H1 (cell line): Measurements from ENCODE around the gene SYNE4. TPM values are rescaled to one million over a fixed set of nuclear protein-coding genes. Genes with fewer than 3 reads are reported as not detected.

Source experiments
- CTCF ChIA-PET: fragments of 300-600 bp; sonication (Branson Sonifier 250); formaldehyde crosslinking; loops from one replicate; lab custom pipeline; 2021; ENCODE audit not compliant: partially characterized antibody; lab: Charles Lee
- POLR2A ChIA-PET: fragments of 300-600 bp; sonication (Branson Sonifier 250); formaldehyde crosslinking; loops from one replicate; lab custom pipeline; 2021; ENCODE audit warnings: inconsistent platforms; ENCODE audit not compliant: partially characterized antibody; lab: Charles Lee
- DNase-seq, 2 experiments: peaks; one replicate each; pipeline versions ENCODE4 v3.0.0 to v3.0.0-alpha.2; 2010 to 2022; ENCODE audit warnings: low spot score in 2 of 2, low read depth in 1 of 2, mixed read lengths in 1 of 2
- FAIRE-seq: peaks from 2 replicates; lab custom pipeline; 2011; peaks lifted over from hg19 to GRCh38; lab: Jason Lieb, UNC
- H2AFZ ChIP-seq: 2 replicates; pipeline ENCODE4 v1.8.1; 2012; ENCODE audit warnings: low read length, inconsistent platforms
- H2AK5ac ChIP-seq: 2 replicates; pipeline ENCODE4 v1.6.1; 2013; ENCODE audit warnings: low read depth, low read length
- H2BK120ac ChIP-seq: replicated peaks from 2 replicates; pipeline ENCODE3; 2013; ENCODE audit warnings: low read depth, low read length, inconsistent platforms
- H2BK12ac ChIP-seq: 2 replicates; pipeline ENCODE4 v1.6.1; 2013; ENCODE audit warnings: low read depth, low read length
- H2BK15ac ChIP-seq: 2 replicates; pipeline ENCODE4 v1.6.1; 2013; ENCODE audit warnings: low read length
- H2BK20ac ChIP-seq: 2 replicates; pipeline ENCODE4 v1.6.1; 2013; ENCODE audit warnings: low read length
- H2BK5ac ChIP-seq: 2 replicates; pipeline ENCODE4 v1.6.1; 2013; ENCODE audit warnings: low read depth, low read length
- H3K14ac ChIP-seq: 2 replicates; pipeline ENCODE4 v1.6.1; 2013; ENCODE audit warnings: inconsistent platforms; ENCODE audit not compliant: insufficient read length
- H3K18ac ChIP-seq: 2 replicates; pipeline ENCODE4 v1.6.1; 2013; ENCODE audit warnings: low read length; ENCODE audit errors: extremely low read depth
- H3K23ac ChIP-seq: 2 replicates; pipeline ENCODE4 v1.6.1; 2013; ENCODE audit warnings: inconsistent platforms; ENCODE audit not compliant: insufficient read length
- H3K23me2 ChIP-seq: 2 replicates; pipeline ENCODE4 v1.6.1; 2013; ENCODE audit warnings: low read depth, low read length
- H3K27ac ChIP-seq: 2 replicates; pipeline ENCODE4 v1.6.1; 2011; ENCODE audit warnings: low read depth, low read length, inconsistent platforms
- H3K27me3 ChIP-seq, 4 experiments: replicated peaks in 1 of 4; 1 replicate in 1 of 4; 2 replicates in 3 of 4; pipeline versions ENCODE4 v1.6.1 to v1.8.1; 2011 to 2013; ENCODE audit warnings: low read length in 3 of 4, mild to moderate bottlenecking in 3 of 4, inconsistent platforms in 2 of 4, mixed read lengths in 2 of 4, moderate library complexity in 1 of 4; ENCODE audit not compliant: control insufficient read depth in 3 of 4, insufficient read depth in 3 of 4; ENCODE audit errors: extremely low read depth in 1 of 4
- H3K36me3 ChIP-seq, 4 experiments: 2 replicates each; pipeline versions ENCODE4 v1.6.1 to v1.8.1; 2011 to 2013; ENCODE audit warnings: mild to moderate bottlenecking in 4 of 4, low read length in 3 of 4, moderate library complexity in 2 of 4, control low read depth in 1 of 4, inconsistent platforms in 1 of 4; ENCODE audit not compliant: insufficient read depth in 4 of 4, control insufficient read depth in 2 of 4
- H3K4ac ChIP-seq: replicated peaks from 2 replicates; pipeline ENCODE3; 2013; ENCODE audit warnings: low read length, low read depth, mixed read lengths, inconsistent platforms; ENCODE audit not compliant: insufficient read length
- H3K4me1 ChIP-seq, 4 experiments: replicated peaks in 1 of 4; 1 replicate in 1 of 4; 2 replicates in 3 of 4; pipeline versions ENCODE4 v1.6.1 to v1.8.1; 2011 to 2013; ENCODE audit warnings: low read length in 3 of 4, inconsistent platforms in 2 of 4, mixed read lengths in 1 of 4; ENCODE audit not compliant: insufficient read depth in 4 of 4, control insufficient read depth in 3 of 4
- H3K4me2 ChIP-seq, 2 experiments: 2 replicates each; pipeline versions ENCODE4 v1.6.1 to v1.8.1; 2011 to 2013; ENCODE audit warnings: low read depth in 2 of 2, low read length in 2 of 2, control low read depth in 1 of 2, inconsistent platforms in 1 of 2, mild to moderate bottlenecking in 1 of 2; ENCODE audit not compliant: insufficient read depth in 1 of 2
- H3K4me3 ChIP-seq, 4 experiments: fragments of 200-600, 300-600 bp in 1 of 4; sonication (generic), shearing (Covaris generic), sonication (Bioruptor Twin) in 1 of 4; 2 replicates each; pipeline versions ENCODE4 v1.5.1 to v1.8.1; 2011 to 2016; ENCODE audit warnings: low read length in 4 of 4, low read depth in 3 of 4, control low read depth in 2 of 4, inconsistent platforms in 2 of 4, mild to moderate bottlenecking in 2 of 4, mixed read lengths in 1 of 4, moderate library complexity in 1 of 4; ENCODE audit not compliant: insufficient read depth in 2 of 4; ENCODE audit errors: extremely low read depth in 1 of 4
- H3K56ac ChIP-seq: replicated peaks from 2 replicates; pipeline ENCODE3; 2013; ENCODE audit warnings: low read depth, mild to moderate bottlenecking, mixed read lengths, low read length, inconsistent platforms; ENCODE audit not compliant: insufficient read length
- H3K79me1 ChIP-seq: 2 replicates; pipeline ENCODE4 v1.6.1; 2013; ENCODE audit warnings: low read depth, low read length, control low read depth
- H3K79me2 ChIP-seq, 2 experiments: 2 replicates each; pipeline versions ENCODE4 v1.6.1 to v1.8.1; 2012 to 2013; ENCODE audit warnings: low read length in 2 of 2, mild to moderate bottlenecking in 2 of 2, inconsistent platforms in 1 of 2; ENCODE audit not compliant: insufficient read depth in 2 of 2, control insufficient read depth in 1 of 2
- H3K9ac ChIP-seq, 4 experiments: replicated peaks in 1 of 4; 1 replicate in 1 of 4; 2 replicates in 3 of 4; pipeline versions ENCODE4 v1.6.1 to v1.8.1; 2011 to 2013; ENCODE audit warnings: low read depth in 3 of 4, low read length in 3 of 4, control low read depth in 2 of 4, mild to moderate bottlenecking in 2 of 4, moderate library complexity in 2 of 4, inconsistent platforms in 1 of 4; ENCODE audit errors: extremely low read depth in 1 of 4
- H3K9me3 ChIP-seq, 2 experiments: 2 replicates each; pipeline versions ENCODE4 v1.6.1 to v1.8.1; 2012 to 2013; ENCODE audit warnings: mild to moderate bottlenecking in 2 of 2, moderate library complexity in 2 of 2, control low read depth in 1 of 2, inconsistent platforms in 1 of 2, low read depth in 1 of 2, low read length in 1 of 2, mixed read lengths in 1 of 2; ENCODE audit not compliant: insufficient read depth in 2 of 2
- H4K20me1 ChIP-seq, 2 experiments: replicated peaks in 1 of 2; 2 replicates each; pipeline versions ENCODE3 to v1.8.1; 2011 to 2013; ENCODE audit warnings: inconsistent platforms in 2 of 2, low read length in 2 of 2, mild to moderate bottlenecking in 1 of 2; ENCODE audit not compliant: insufficient read depth in 2 of 2, control insufficient read depth in 1 of 2
- H4K5ac ChIP-seq: 2 replicates; pipeline ENCODE4 v1.6.1; 2013; ENCODE audit warnings: low read length, low read depth, mixed read lengths, inconsistent platforms; ENCODE audit not compliant: insufficient read length
- H4K8ac ChIP-seq: 2 replicates; pipeline ENCODE4 v1.8.0; 2013; ENCODE audit warnings: mild to moderate bottlenecking, moderate library complexity, low read length, inconsistent platforms; ENCODE audit not compliant: insufficient read depth; ENCODE audit errors: extremely low read depth
- H4K91ac ChIP-seq: replicated peaks from 2 replicates; pipeline ENCODE3; 2013; ENCODE audit warnings: low read length, mixed read lengths, inconsistent platforms; ENCODE audit not compliant: insufficient read length
- GTF2F1 ChIP-seq: IDR thresholded peaks from 2 replicates; pipeline ENCODE4 v1.6.1; 2012; ENCODE audit warnings: low read depth, low read length, improper control_type of control experiment, borderline replicate concordance
- KDM5A ChIP-seq: fragments of 200-600 bp; IDR thresholded peaks from 2 replicates; pipeline ENCODE4 v1.7.1; 2012; ENCODE audit warnings: mild to moderate bottlenecking, low read length, inconsistent platforms, mixed read lengths
- PHF8 ChIP-seq: fragments of 200-600 bp; sonication (generic); conservative IDR thresholded peaks from 2 replicates; pipeline ENCODE4 v1.7.1; 2012; ENCODE audit warnings: low read depth, mild to moderate bottlenecking, inconsistent platforms, low read length, moderate library complexity
- TAF7 ChIP-seq: optimal IDR thresholded peaks from 2 replicates; pipeline ENCODE3; 2011; ENCODE audit warnings: low read depth, mild to moderate bottlenecking, inconsistent platforms, low read length, moderate library complexity, borderline replicate concordance
- whole genome bisulfite sequencing, 2 experiments: shearing (Covaris generic) in 1 of 2; methylation state at CpG; one replicate each; pipeline versions ENCODE4 v1.1.6 to v1.1.7; 2013 to 2015; ENCODE audit warnings: low lambda C conversion rate in 2 of 2, mixed read lengths in 2 of 2, inconsistent platforms in 1 of 2, low coverage in 1 of 2, missing lambda C conversion rate in 1 of 2; ENCODE audit not compliant: insufficient replicate concordance in 2 of 2, insufficient coverage in 1 of 2, insufficient read length in 1 of 2; ENCODE audit errors: extremely low coverage in 1 of 2, missing lambda C conversion rate in 1 of 2; 5-methylcytosine and 5-hydroxymethylcytosine counted together
- polyA plus RNA-seq, 7 experiments: library from polyadenylated mRNA; depleted of rRNA in 3 of 7; stranded (reverse) in 5 of 7; unstranded in 2 of 7; fragments of >200 nt in 5 of 7; fragments of 200-250 nt in 2 of 7; gene quantifications; 1 replicate in 5 of 7; 2 replicates in 1 of 7; 4 replicates in 1 of 7; pipeline versions ENCODE4 v1.2.1 to v1.2.3, GENCODE V29; 2011 to 2013; ENCODE audit warnings: missing spikeins in 2 of 7, mixed read lengths in 2 of 7
- total RNA-seq: library from RNA; stranded (reverse); fragmentation: NEBNext Ultra II Directional; extraction: Animal tissue kit (Norgen Biotek cat#: 25700); gene quantifications from 2 replicates; pipeline ENCODE4 v1.2.1, GENCODE V29; 2021

Gene SYNE4
- total and polyA plus RNA-seq, 2 of the 8 experiments (the other 6 are each of a cell fraction or from before 2014, with no cell fraction given) = 20.8 to 22.6 TPM

- Histone ChIP-seq H3K4ac (no peak overlapping the region), H3K36me3 (no peaks in the 10 kb centered on the region), H3K4me3 (no peak overlapping the region), H3K4me2 (no peak overlapping the region), H2BK12ac (no peak overlapping the region), H3K79me2 (no peaks in the 10 kb centered on the region), H3K4me1 (peaks cover 0 to 6% (median 1%) of the 10 kb centered on the region in 4 experiments; a peak in 6 of 7 replicates), H3K27ac (no peak overlapping the region), H3K79me1 (no peaks in the 10 kb centered on the region), H3K9me3 (no peaks in the 10 kb centered on the region), H3K23me2 (no peaks in the 10 kb centered on the region; the same call in 1 of the 2 replicates), H2BK120ac (no peak overlapping the region), H3K27me3 (peaks cover 0 to 3% (median under 1%) of the 10 kb centered on the region in 4 experiments; a peak in 2 of 7 replicates), H3K56ac (no peak overlapping the region), H3K18ac (peak overlapping the region; percentile 19; the same call in 1 of the 2 replicates), H3K9ac (no peak overlapping the region), H4K20me1 (peaks cover 0 to 5% of the 10 kb centered on the region in 2 experiments), H4K5ac (no peak overlapping the region), H3K23ac (no peak overlapping the region), H4K91ac (no peak overlapping the region), H2AFZ (no peak overlapping the region), H2BK15ac (0 out of 2 replicates have a peak overlapping the region, but pooled peaks have one; percentile 61), H2BK20ac (no peak overlapping the region), H3K14ac (no peak overlapping the region), H4K8ac (no peak overlapping the region), H2AK5ac (no peak overlapping the region), H2BK5ac (no peak overlapping the region; the same call in 1 of the 2 replicates)
- CTCF ChIA-PET = interaction anchor here (0.9 to 5.4 kb wide), 10 partner anchors 8 to 102 kb away, joined by 3 to 47 read pairs (median 4); partner anchors contain the start of gene SDHAF1
- POLR2A ChIA-PET = interaction anchor here (1.5 kb wide), 1 partner anchor 15 kb away, joined by 3 read pairs; no protein-coding TSS in a partner anchor
- no peak for FAIRE-seq
- DNase-seq = no peak
- WGBS, 2 experiments = 69% methylated on average over 5 of the region's 5 CpGs; no CpG with 5 or more reads in 1 of the 2 experiments
- TF ChIP-seq GTF2F1 (no peak), PHF8 (no peak), TAF7 (no peak), KDM5A (no peak)
Measured at GRCh38 chr19:35978271-35978670, 30.3 kb downstream of the SYNE4 start.
